Type B pancreatic cell (in vitro differentiated cells): ENCODE measurements around the gene KLF7. TPM values are rescaled to one million over a fixed set of nuclear protein-coding genes. Genes with fewer than 3 reads are reported as not detected.

Source experiments
- DNase-seq: peaks from one replicate; pipeline ENCODE4 v3.0.0; 2021; ENCODE audit warnings: mixed read lengths; ENCODE audit not compliant: unreplicated experiment; ENCODE audit errors: extremely low spot score
- H3K27ac Mint-ChIP-seq: 2 replicates; pipeline ENCODE4 v1.8.0; 2021; ENCODE audit warnings: mild to moderate bottlenecking, mixed read lengths
- H3K27me3 Mint-ChIP-seq: 2 replicates; pipeline ENCODE4 v1.8.0; 2021; ENCODE audit warnings: mixed read lengths
- H3K36me3 Mint-ChIP-seq: 2 replicates; pipeline ENCODE4 v1.8.0; 2021; ENCODE audit warnings: mixed read lengths
- H3K4me1 Mint-ChIP-seq: one replicate; pipeline ENCODE4 v1.8.0; 2021; ENCODE audit warnings: mixed read lengths; ENCODE audit not compliant: unreplicated experiment
- H3K4me3 Mint-ChIP-seq: 2 replicates; pipeline ENCODE4 v1.8.0; 2021; ENCODE audit warnings: mild to moderate bottlenecking, mixed read lengths
- H3K9me3 Mint-ChIP-seq: 2 replicates; pipeline ENCODE4 v1.8.0; 2021; ENCODE audit warnings: mixed read lengths
- CTCF ChIP-seq: fragments of 200-600 bp; sonication (generic); conservative IDR thresholded peaks from 2 replicates; pipeline ENCODE4 v1.5.0; 2021; ENCODE audit warnings: antibody characterized with exemption, mild to moderate bottlenecking
- total RNA-seq: library from RNA; stranded (reverse); gene quantifications from 2 replicates; pipeline ENCODE4 v1.2.1, GENCODE V29; 2021; ENCODE audit warnings: low replicate concordance

KLF7 gene
- total RNA-seq, 1 donor from 2014 or later = 20.3 TPM

GRCh38 chr2:207049122-207049521, 116.6 kb downstream of the KLF7 start:
- TF ChIP-seq CTCF = no peak
- Mint-ChIP-seq H3K4me1 (peaks cover 17% of the 10 kb centered on the region), H3K4me3 (no peak overlapping the region), H3K27ac (no peak overlapping the region), H3K27me3 (peaks cover 8% of the 10 kb centered on the region), H3K36me3 (no peaks in the 10 kb centered on the region), H3K9me3 (no peaks in the 10 kb centered on the region)
- DNase-seq = no peak

- no peak for DNase-seq
- Mint-ChIP-seq H3K4me3 (no peak overlapping the region), H3K4me1 (peaks cover 17% of the 10 kb centered on the region), H3K36me3 (no peaks in the 10 kb centered on the region), H3K9me3 (no peaks in the 10 kb centered on the region), H3K27ac (no peak overlapping the region), H3K27me3 (peaks cover 8% of the 10 kb centered on the region)
- no peak for TF ChIP-seq CTCF
Observed at GRCh38 chr2:207048416-207048815, 117.3 kb downstream of the KLF7 start.

GRCh38 chr2:207046724-207047123, 119.0 kb downstream of the KLF7 start:
- H3K27ac Mint-ChIP-seq = no peak overlapping the region

GRCh38 chr2:207045531-207045930, 120.2 kb downstream of the KLF7 start:
- Mint-ChIP-seq H3K27me3 (peaks cover 4% of the 10 kb centered on the region), H3K4me1 (peaks cover 35% of the 10 kb centered on the region), H3K27ac (no peak overlapping the region), H3K9me3 (no peaks in the 10 kb centered on the region), H3K36me3 (no peaks in the 10 kb centered on the region), H3K4me3 (no peak overlapping the region)
- no peak for TF ChIP-seq CTCF
- DNase-seq = no peak

More at GRCh38 chr2:207046724-207047123, 119.0 kb downstream of the KLF7 start:
- Mint-ChIP-seq H3K27me3 (peaks cover 8% of the 10 kb centered on the region), H3K4me1 (peaks cover 28% of the 10 kb centered on the region), H3K9me3 (no peaks in the 10 kb centered on the region), H3K4me3 (no peak overlapping the region), H3K36me3 (no peaks in the 10 kb centered on the region)
- DNase-seq = no peak
- no peak for TF ChIP-seq CTCF

GRCh38 chr2:207044379-207045362, 121.1 kb downstream of the KLF7 start:
- Mint-ChIP-seq H3K4me1 (peaks cover 35% of the 10 kb centered on the region), H3K36me3 (no peaks in the 10 kb centered on the region), H3K27ac (no peak overlapping the region), H3K4me3 (no peak overlapping the region), H3K27me3 (peaks cover 8% of the 10 kb centered on the region), H3K9me3 (no peaks in the 10 kb centered on the region)
- no peak for DNase-seq
- TF ChIP-seq CTCF = no peak
